LNCAP (cell line): ENCODE results near the gene CARS1.

ENCODE experiments used
- CTCF ChIP-seq: fragments of 450-650 bp; IDR thresholded peaks from 2 replicates; pipeline ENCODE4 v1.5.1; 2017; ENCODE audit warnings: mild to moderate bottlenecking

The CARS1 gene

GRCh38 chr11:2998073-2998850 is 59.0 kb downstream of the CARS1 start:
- no peak for TF ChIP-seq CTCF

GRCh38 chr11:2997406-2997805 is 59.8 kb downstream of the CARS1 start:
- TF ChIP-seq CTCF = no peak

- TF ChIP-seq CTCF = no peak
Measured at GRCh38 chr11:2996976-2997375, 60.2 kb downstream of the CARS1 start.

GRCh38 chr11:2995893-2996554 is 61.2 kb downstream of the CARS1 start:
- TF ChIP-seq CTCF = no peak

- no peak for TF ChIP-seq CTCF
Measured at GRCh38 chr11:2995031-2995561, 62.1 kb downstream of the CARS1 start.

GRCh38 chr11:2994336-2994730 is 62.9 kb downstream of the CARS1 start:
- TF ChIP-seq CTCF = no peak

- no peak for TF ChIP-seq CTCF
Measured at GRCh38 chr11:2992997-2993325, 64.3 kb downstream of the CARS1 start.
